Measurements from ENCODE around the gene RNF215.

The RNF215 gene

GRCh38 chr22:30386960-30387827, at the start of gene RNF215:
RNF215 (minus strand) TSS chr22:30387411; CDS start chr22:30387313, 98 bp downstream.
- peak; percentile 50 to 54 for DNase-seq (ENCODE audit: low read depth in 2 of 2)

GRCh38 chr22:30436196-30436595, 49.0 kb upstream of the RNF215 start:
- no peak for DNase-seq (ENCODE audit: low read depth in 2 of 2)

GRCh38 chr22:30435674-30436126, 48.5 kb upstream of the RNF215 start:
- DNase-seq (ENCODE audit: low read depth in 2 of 2), result no peak

GRCh38 chr22:30434843-30435242, 47.6 kb upstream of the RNF215 start:
- no peak for DNase-seq (ENCODE audit: low read depth in 2 of 2)

GRCh38 chr22:30433773-30434172, 46.6 kb upstream of the RNF215 start:
- DNase-seq (ENCODE audit: low read depth in 2 of 2), result no peak

- no peak for DNase-seq (ENCODE audit: low read depth in 2 of 2)
These were observed 46.0 kb upstream of the RNF215 start for GRCh38 chr22:30433227-30433626.

- no peak for DNase-seq (ENCODE audit: low read depth in 2 of 2)
These were observed 45.3 kb upstream of the RNF215 start for GRCh38 chr22:30432520-30432919.

GRCh38 chr22:30432096-30432495, 44.9 kb upstream of the RNF215 start:
- DNase-seq (ENCODE audit: low read depth in 2 of 2), result no peak

GRCh38 chr22:30430933-30431332, 43.7 kb upstream of the RNF215 start:
- DNase-seq (ENCODE audit: low read depth in 2 of 2), result no peak

- DNase-seq (ENCODE audit: low read depth in 2 of 2), result no peak
These were observed 42.7 kb upstream of the RNF215 start for GRCh38 chr22:30429887-30430286.

GRCh38 chr22:30427871-30428270, 40.7 kb upstream of the RNF215 start:
- DNase-seq (ENCODE audit: low read depth in 2 of 2), result no peak

GRCh38 chr22:30426388-30427353, 39.5 kb upstream of the RNF215 start:
- DNase-seq (ENCODE audit: low read depth in 2 of 2), result peak in 1 of 2 experiments; percentile 27

- peak in 1 of 2 experiments; percentile 35 for DNase-seq (ENCODE audit: low read depth in 2 of 2)
These were observed 38.6 kb upstream of the RNF215 start, which contains the start of gene MTFP1 for GRCh38 chr22:30425616-30426387. MTFP1 (plus strand) TSS chr22:30425768; CDS start chr22:30425880, 112 bp downstream.

- no peak for DNase-seq (ENCODE audit: low read depth in 2 of 2)
These were observed 38.1 kb upstream of the RNF215 start for GRCh38 chr22:30425327-30425615.

- no peak for DNase-seq (ENCODE audit: low read depth in 2 of 2)
These were observed 37.5 kb upstream of the RNF215 start for GRCh38 chr22:30424534-30425326.

- DNase-seq (ENCODE audit: low read depth in 2 of 2), result peak; percentile 100
These were observed 36.8 kb upstream of the RNF215 start for GRCh38 chr22:30423959-30424533.

- DNase-seq (ENCODE audit: low read depth in 2 of 2), result no peak
These were observed 36.2 kb upstream of the RNF215 start for GRCh38 chr22:30423301-30423958.

- peak; percentile 60 to 62 for DNase-seq (ENCODE audit: low read depth in 2 of 2)
These were observed 35.5 kb upstream of the RNF215 start for GRCh38 chr22:30422481-30423300.

Data from fibroblast of skin of left quadriceps (primary cell).